Right cardiac atrium (tissue), 5 donors: Measurements from ENCODE around the gene HBQ1. TPM values are rescaled to one million over a fixed set of nuclear protein-coding genes. Genes with fewer than 3 reads are reported as not detected.
A peak's percentile ranks its signal among the peaks of the same experiment; 100 is the strongest.
"Not testable (repeated sequence)": the region's sequence is repeated elsewhere in the genome, so short reads cannot be mapped to it uniquely, and the experiment has no call there.

ENCODE experiments used
- ATAC-seq, 2 donors: fragments of 200-7000 bp; cut with Tn5 transposase; one replicate each; pipeline versions ENCODE4 v1.8.0 to v1.9.1; 2020; ENCODE audit warnings: moderate library complexity in 2 of 2, mild to moderate bottlenecking in 1 of 2
- DNase-seq, 3 donors: peaks; one replicate each; pipeline ENCODE4 v3.0.0-alpha.2; 2020
- H3K27ac ChIP-seq: one replicate; pipeline ENCODE4 v1.5.1; 2013; ENCODE audit warnings: mild to moderate bottlenecking, low read length, control low read depth, moderate library complexity
- H3K27me3 ChIP-seq: one replicate; pipeline ENCODE4 v1.6.1; 2013; ENCODE audit not compliant: control insufficient read depth, insufficient read depth
- H3K4me1 ChIP-seq: one replicate; pipeline ENCODE4 v1.6.1; 2013; ENCODE audit warnings: low read length; ENCODE audit not compliant: control insufficient read depth, insufficient read depth
- H3K4me3 ChIP-seq: one replicate; pipeline ENCODE4 v1.5.1; 2013; ENCODE audit warnings: low read length, control low read depth
- H3K9me3 ChIP-seq: one replicate; pipeline ENCODE4 v1.6.1; 2013; ENCODE audit warnings: low read length; ENCODE audit not compliant: control insufficient read depth
- WGBS: extraction: QIAGEN DNeasy Blood & Tissue Kit; methylation state at CpG from one replicate; pipeline ENCODE4 v1.1.7; 2013; 5-methylcytosine and 5-hydroxymethylcytosine counted together
- intact Hi-C, 4 donors: fragments of 100-400 bp; cut with DNase I; formaldehyde crosslinking; loops; one replicate each; pipeline versions ENCODE4 v1.11.0 to v1.14.0; 2022 to 2023
- polyA plus RNA-seq: library from polyadenylated mRNA; stranded (reverse); fragments of 200-250 nt; gene quantifications from one replicate; pipeline ENCODE4 v1.2.3, GENCODE V29; 2013
- total RNA-seq, 4 donors: library from RNA; stranded (reverse); fragmentation: NEBNext Ultra II Directional; extraction: Animal tissue kit (Norgen Biotek cat#: 25700); gene quantifications; one replicate each; pipeline ENCODE4 v1.2.1, GENCODE V29; 2021
- donor health status: healthy with polysubstance abuse.
- donor health status: DM: no; HTN: yes; CAD: no.
- donor health status: DM: no; HTN: no; CAD: no.
- donor health status: DM: no; HTN: yes; CAD: no; lungs with severe emphysema.
- donor health status: DM: yes; HTN: yes; CAD: no.

HBQ1 gene
- total and polyA plus RNA-seq, 5 donors = not detected

- Histone ChIP-seq H3K4me1 (no peaks in the 10 kb centered on the region), H3K27ac (no peak overlapping the region), H3K9me3 (no peaks in the 10 kb centered on the region), H3K27me3 (no peaks in the 10 kb centered on the region), H3K4me3 (no peak overlapping the region)
- WGBS = 95% methylated on average over 34 of the region's 34 CpGs
- ATAC-seq (peak; percentile 15 to 27), DNase-seq (peak in 1 of 3 donors; percentile 50)
- intact Hi-C loops = no loop called here
Observed at GRCh38 chr16:189604-190186, 9.4 kb downstream of the HBQ1 start.

- WGBS = 88% methylated on average over 4 of the region's 4 CpGs
- Histone ChIP-seq H3K9me3 (no peaks in the 10 kb centered on the region), H3K27ac (no peak overlapping the region), H3K27me3 (no peaks in the 10 kb centered on the region), H3K4me3 (no peak overlapping the region), H3K4me1 (no peaks in the 10 kb centered on the region)
- intact Hi-C loops = no loop called here
- ATAC-seq = no peak
- DNase-seq = no peak
Observed at GRCh38 chr16:191831-192230, 11.6 kb downstream of the HBQ1 start.

GRCh38 chr16:192686-193085, 12.4 kb downstream of the HBQ1 start:
- intact Hi-C loops = no loop called here
- no peak overlapping the region for H3K4me3 ChIP-seq
- H3K27me3 ChIP-seq = no peaks in the 10 kb centered on the region
- ATAC-seq (no peak), DNase-seq (no peak)
- no peaks in the 10 kb centered on the region for H3K9me3 ChIP-seq
- 95% methylated on average over 11 of the region's 11 CpGs for WGBS
- no peak overlapping the region for H3K27ac ChIP-seq
- no peaks in the 10 kb centered on the region for H3K4me1 ChIP-seq

GRCh38 chr16:193441-193840, 13.2 kb downstream of the HBQ1 start:
- no peak for ATAC-seq
- intact Hi-C loops = no loop called here
- WGBS = 91% methylated on average over 15 of the region's 15 CpGs

GRCh38 chr16:194516-194915, 14.3 kb downstream of the HBQ1 start:
- DNase-seq = no peak
- intact Hi-C loops = no loop called here
- WGBS = 94% methylated on average over 6 of the region's 6 CpGs
- no peak for ATAC-seq
- Histone ChIP-seq H3K4me1 (no peaks in the 10 kb centered on the region), H3K9me3 (no peaks in the 10 kb centered on the region), H3K27me3 (no peaks in the 10 kb centered on the region), H3K4me3 (no peak overlapping the region), H3K27ac (no peak overlapping the region)

More at GRCh38 chr16:193441-193840, 13.2 kb downstream of the HBQ1 start:
- no peak overlapping the region for H3K4me3 ChIP-seq
- H3K27me3 ChIP-seq = no peaks in the 10 kb centered on the region
- no peaks in the 10 kb centered on the region for H3K9me3 ChIP-seq
- H3K27ac ChIP-seq = no peak overlapping the region
- DNase-seq = no peak
- no peaks in the 10 kb centered on the region for H3K4me1 ChIP-seq

- Histone ChIP-seq H3K9me3 (no peaks in the 10 kb centered on the region), H3K27me3 (no peaks in the 10 kb centered on the region), H3K4me1 (no peaks in the 10 kb centered on the region), H3K27ac (no peak overlapping the region), H3K4me3 (no peak overlapping the region)
- DNase-seq = no peak
- ATAC-seq = no peak
- 90% methylated on average over 5 of the region's 5 CpGs for WGBS
- intact Hi-C loops = no loop called here
Observed at GRCh38 chr16:200388-200787, 20.1 kb downstream of the HBQ1 start.

GRCh38 chr16:203246-203645, 23.0 kb downstream of the HBQ1 start:
- Histone ChIP-seq H3K27ac (no peak overlapping the region), H3K27me3 (no peaks in the 10 kb centered on the region), H3K4me1 (no peaks in the 10 kb centered on the region), H3K4me3 (no peak overlapping the region), H3K9me3 (no peaks in the 10 kb centered on the region)
- DNase-seq (no peak), ATAC-seq (no peak)
- intact Hi-C loops = no loop called here
- 98% methylated on average over 4 of the region's 4 CpGs for WGBS

- ATAC-seq, H3K4me1 ChIP-seq, intact Hi-C loops, H3K4me3 ChIP-seq, H3K27me3 ChIP-seq, H3K9me3 ChIP-seq, DNase-seq, H3K27ac ChIP-seq: not testable (repeated sequence)
- 93% methylated on average over 9 of the region's 9 CpGs for WGBS
Observed at GRCh38 chr16:204046-204445, 23.8 kb downstream of the HBQ1 start.

GRCh38 chr16:209359-209758, 29.1 kb downstream of the HBQ1 start:
- H3K27me3 ChIP-seq, H3K27ac ChIP-seq, H3K9me3 ChIP-seq, H3K4me3 ChIP-seq, intact Hi-C loops, H3K4me1 ChIP-seq, DNase-seq, ATAC-seq: not testable (repeated sequence)
- WGBS = 90% methylated on average over 4 of the region's 4 CpGs

GRCh38 chr16:211631-212180, 31.4 kb downstream of the HBQ1 start:
- intact Hi-C loops, H3K4me3 ChIP-seq, H3K27ac ChIP-seq, H3K4me1 ChIP-seq, H3K27me3 ChIP-seq, H3K9me3 ChIP-seq, DNase-seq: not testable (repeated sequence)
- ATAC-seq = peak; percentile 22 to 27
- 84% methylated on average over 14 of the region's 14 CpGs for WGBS

GRCh38 chr16:212999-213398, 32.7 kb downstream of the HBQ1 start:
- Histone ChIP-seq H3K27ac (no peak overlapping the region), H3K4me1 (no peaks in the 10 kb centered on the region), H3K4me3 (no peak overlapping the region), H3K9me3 (no peaks in the 10 kb centered on the region), H3K27me3 (no peaks in the 10 kb centered on the region)
- ATAC-seq = no peak
- intact Hi-C loops = no loop called here
- WGBS = 95% methylated on average over 3 of the region's 3 CpGs
- no peak for DNase-seq

GRCh38 chr16:220021-220420, 39.8 kb downstream of the HBQ1 start:
- Histone ChIP-seq H3K27ac (no peak overlapping the region), H3K27me3 (no peaks in the 10 kb centered on the region), H3K4me3 (no peak overlapping the region), H3K9me3 (no peaks in the 10 kb centered on the region), H3K4me1 (no peaks in the 10 kb centered on the region)
- no peak for DNase-seq
- no peak for ATAC-seq
- 71% methylated on average over 4 of the region's 4 CpGs for WGBS
- intact Hi-C loops = no loop called here
